ENCODE measurements around the gene ARHGEF17.
A peak's percentile ranks its signal among the peaks of the same experiment; 100 is the strongest.

The ARHGEF17 gene

GRCh38 chr11:73291781-73292524 lies 16.1 kb upstream of the ARHGEF17 start:
- peak; percentile 14 for DNase-seq

- peak; percentile 66 for DNase-seq
These were observed 15.6 kb upstream of the ARHGEF17 start for GRCh38 chr11:73292525-73292894.

DNA sequence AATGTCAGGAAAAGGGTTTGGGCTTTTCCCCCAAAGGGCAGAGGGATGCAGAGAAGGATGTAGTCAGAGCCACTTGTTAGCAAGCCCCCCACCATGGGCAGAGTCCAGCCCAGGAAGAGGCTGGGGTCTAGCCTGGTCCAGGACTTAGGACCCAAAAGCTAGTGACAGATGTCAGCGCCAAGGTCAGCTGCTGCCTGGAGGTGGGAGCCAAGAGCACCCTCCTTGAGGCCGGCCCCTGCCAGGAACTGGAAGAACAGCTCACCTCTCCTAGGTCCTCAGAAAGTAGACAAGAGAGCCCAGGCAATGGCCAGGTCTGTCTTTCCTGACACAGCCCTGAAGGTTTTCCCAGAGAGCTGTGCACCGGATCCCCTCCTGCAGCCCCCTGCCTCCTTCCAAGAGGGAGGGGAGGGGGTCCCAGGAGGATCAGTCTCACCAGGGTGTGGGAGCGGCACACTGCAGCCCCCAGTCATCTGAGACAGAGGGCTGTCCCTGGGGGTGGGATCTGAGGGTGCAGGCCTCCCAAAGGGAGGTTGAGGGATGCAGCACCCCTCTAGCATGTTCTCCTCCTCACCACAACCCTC lies 14.6 kb upstream of the ARHGEF17 start:
- DNase-seq: peak; percentile 20

DNA sequence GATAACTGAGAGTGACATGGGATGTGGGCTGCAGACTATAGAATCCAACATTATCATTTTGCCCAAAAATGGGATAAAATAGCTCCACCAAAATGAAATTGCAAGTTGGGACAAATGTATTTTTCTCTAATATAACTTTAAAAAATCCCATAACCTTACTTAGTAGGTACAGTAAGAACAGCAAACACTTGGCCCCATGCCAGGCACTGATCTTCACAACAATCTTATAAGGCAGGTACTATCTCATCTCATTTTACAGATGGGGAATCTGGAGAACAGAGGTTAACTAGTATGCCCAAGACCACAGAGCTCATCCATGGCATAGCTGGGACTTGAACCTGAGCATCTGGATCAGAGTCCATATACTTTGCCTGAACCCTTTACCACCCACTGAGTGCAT lies 13.5 kb upstream of the ARHGEF17 start:
- peak; percentile 4 for DNase-seq

GRCh38 chr11:73295241-73295995 lies 12.7 kb upstream of the ARHGEF17 start:
- DNase-seq: peak; percentile 57

- no peak for DNase-seq
These were observed 12.1 kb upstream of the ARHGEF17 start for GRCh38 chr11:73295996-73296318.

GRCh38 chr11:73296501-73297230 lies 11.4 kb upstream of the ARHGEF17 start:
- peak; percentile 19 for DNase-seq

- DNase-seq: peak; percentile 11
These were observed 10.9 kb upstream of the ARHGEF17 start for GRCh38 chr11:73297231-73297590.

- no peak for DNase-seq
These were observed 10.4 kb upstream of the ARHGEF17 start for GRCh38 chr11:73297702-73298101.

GRCh38 chr11:73298233-73298632 lies 9.8 kb upstream of the ARHGEF17 start:
- DNase-seq: peak; percentile 12

DNA sequence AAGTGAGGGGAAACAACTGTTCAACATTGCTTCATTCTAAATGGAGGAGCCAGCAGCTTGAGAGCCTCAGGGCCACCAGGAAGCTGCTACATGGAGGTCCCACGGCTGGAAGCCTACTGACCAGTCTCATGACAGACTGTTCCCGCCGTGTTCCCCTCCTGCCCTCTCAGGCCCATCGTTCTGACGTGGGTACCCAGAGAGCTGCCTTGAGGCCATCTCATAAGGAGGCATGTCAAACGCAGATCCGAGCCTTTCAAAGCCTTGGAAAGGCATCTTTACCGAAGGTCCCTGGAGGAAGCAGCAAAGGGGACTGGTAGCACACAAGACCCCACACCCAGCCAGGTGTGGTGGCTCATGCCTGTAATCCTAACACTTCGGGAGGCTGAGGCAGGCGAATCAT lies 8.3 kb upstream of the ARHGEF17 start:
- DNase-seq: no peak

GRCh38 chr11:73306069-73306841 lies 1.8 kb upstream of the ARHGEF17 start:
- DNase-seq: no peak

GRCh38 chr11:73306977-73307322 lies 1.1 kb upstream of the ARHGEF17 start:
- no peak for DNase-seq

- peak; percentile 99 for DNase-seq
These were observed 613 bp upstream of the ARHGEF17 start for GRCh38 chr11:73307323-73308002.

- peak; percentile 94 for DNase-seq
These were observed 1.2 kb downstream of the ARHGEF17 start for GRCh38 chr11:73308961-73309919.

DNA sequence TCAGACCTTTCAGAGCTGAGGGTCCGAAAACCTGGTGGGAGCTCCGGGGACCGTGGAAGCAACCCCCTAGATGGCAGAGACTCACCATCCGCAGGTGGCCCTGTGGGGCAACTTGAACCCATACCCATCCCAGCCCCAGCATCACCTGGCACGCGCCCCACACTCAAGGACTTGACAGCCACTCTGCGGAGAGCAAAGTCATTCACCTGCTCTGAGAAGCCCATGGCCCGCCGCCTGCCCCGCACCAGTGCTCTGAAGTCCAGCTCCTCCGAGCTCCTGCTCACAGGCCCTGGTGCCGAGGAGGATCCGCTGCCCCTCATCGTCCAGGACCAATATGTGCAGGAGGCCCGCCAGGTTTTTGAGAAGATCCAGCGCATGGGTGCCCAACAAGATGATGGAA lies 2.0 kb downstream of the ARHGEF17 start:
- DNase-seq: no peak

DNA sequence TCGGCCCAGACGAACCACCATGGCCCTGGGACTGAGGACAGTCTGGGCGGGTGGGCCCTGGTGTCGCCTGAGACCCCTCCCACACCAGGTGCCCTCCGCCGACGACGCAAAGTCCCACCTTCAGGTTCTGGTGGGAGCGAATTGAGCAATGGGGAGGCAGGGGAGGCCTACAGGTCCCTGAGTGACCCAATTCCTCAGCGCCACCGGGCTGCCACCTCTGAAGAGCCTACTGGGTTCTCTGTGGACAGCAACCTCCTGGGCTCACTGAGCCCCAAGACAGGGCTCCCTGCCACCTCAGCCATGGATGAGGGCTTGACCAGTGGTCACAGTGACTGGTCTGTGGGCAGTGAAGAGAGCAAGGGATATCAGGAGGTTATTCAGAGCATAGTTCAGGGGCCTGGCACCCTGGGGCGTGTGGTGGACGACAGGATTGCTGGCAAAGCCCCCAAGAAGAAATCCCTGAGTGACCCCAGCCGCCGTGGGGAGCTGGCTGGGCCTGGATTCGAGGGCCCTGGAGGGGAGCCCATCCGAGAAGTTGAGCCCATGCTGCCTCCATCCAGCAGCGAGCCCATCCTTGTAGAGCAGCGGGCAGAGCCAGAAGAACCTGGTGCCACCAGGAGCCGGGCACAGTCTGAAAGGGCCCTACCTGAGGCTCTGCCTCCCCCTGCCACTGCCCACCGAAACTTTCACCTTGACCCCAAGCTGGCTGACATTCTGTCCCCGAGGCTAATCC lies 2.8 kb downstream of the ARHGEF17 start:
- no peak for DNase-seq

- no peak for DNase-seq
These were observed 3.4 kb downstream of the ARHGEF17 start for GRCh38 chr11:73311394-73311869.

- DNase-seq: no peak
These were observed 4.0 kb downstream of the ARHGEF17 start for GRCh38 chr11:73312036-73312435.

- DNase-seq: peak; percentile 58
These were observed 4.8 kb downstream of the ARHGEF17 start for GRCh38 chr11:73312851-73313327.

Measured in right hindlimb (tissue), 1 donor.